Naive thymus-derived CD8-positive, alpha-beta T cell (primary cell): Measurements from ENCODE around the gene LGALS9B. TPM values are rescaled to one million over a fixed set of nuclear protein-coding genes. Genes with fewer than 3 reads are reported as not detected.
"Not testable (repeated sequence)": the region's sequence is repeated elsewhere in the genome, so short reads cannot be mapped to it uniquely, and the experiment has no call there.

Source experiments
- ATAC-seq, 2 donors: fragments of 150-1000 bp; cut with Tn5 transposase in 1 of 2; sonication (Bioruptor Pico), chemical (Tn5 transposase) in 1 of 2; 1 replicate in 1 of 2; 2 replicates in 1 of 2; pipeline ENCODE4 v1.10.0; 2021; ENCODE audit warnings: mild to moderate bottlenecking in 2 of 2, moderate library complexity in 2 of 2
- POLR2A ChIA-PET: fragments of 350-600 bp; sonication (Branson Sonifier 250); formaldehyde crosslinking; loops from one replicate; lab custom pipeline; 2021; ENCODE audit warnings: antibody characterized with exemption; lab: Charles Lee
- DNase-seq, 10 donors: peaks; one replicate each; pipeline versions ENCODE4 v3.0.0 to v3.0.0-alpha.2; 2020 to 2022
- H3K27ac Mint-ChIP-seq, 10 donors: one replicate each; pipeline ENCODE4 v1.8.0; 2020 to 2022; ENCODE audit warnings: mild to moderate bottlenecking in 10 of 10, mixed read lengths in 10 of 10, moderate library complexity in 4 of 10, inconsistent platforms in 1 of 10
- H3K27me3 Mint-ChIP-seq, 5 donors: one replicate each; pipeline ENCODE4 v1.8.0; 2021 to 2022; ENCODE audit warnings: mixed read lengths in 5 of 5
- H3K36me3 Mint-ChIP-seq, 3 donors: one replicate each; pipeline ENCODE4 v1.8.0; 2020 to 2022; ENCODE audit warnings: mixed read lengths in 3 of 3, mild to moderate bottlenecking in 2 of 3, inconsistent platforms in 1 of 3
- H3K4me1 Mint-ChIP-seq, 4 donors: one replicate each; pipeline ENCODE4 v1.8.0; 2021 to 2022; ENCODE audit warnings: mixed read lengths in 4 of 4
- H3K4me3 Mint-ChIP-seq, 10 donors: one replicate each; pipeline ENCODE4 v1.8.0; 2020 to 2022; ENCODE audit warnings: mild to moderate bottlenecking in 10 of 10, mixed read lengths in 10 of 10, moderate library complexity in 6 of 10, inconsistent platforms in 1 of 10
- H3K9me3 Mint-ChIP-seq, 9 donors: one replicate each; pipeline ENCODE4 v1.8.0; 2020 to 2022; ENCODE audit warnings: mixed read lengths in 9 of 9, mild to moderate bottlenecking in 3 of 9, inconsistent platforms in 1 of 9, moderate library complexity in 1 of 9
- polyA plus RNA-seq, 3 donors: library from polyadenylated mRNA; unstranded; fragments of 300-500 nt; fragmentation: Illumina TruSeq; gene quantifications; one replicate each; pipeline ENCODE4 v1.2.3, GENCODE V29; 2021
- total RNA-seq, 8 experiments: library from RNA in 2 of 8; stranded (reverse) in 2 of 8; gene quantifications; one replicate each; pipeline ENCODE4 v1.2.3 and lab custom pipeline; 2021 to 2026

The LGALS9B gene
- total and polyA plus RNA-seq, 5 experiments from 2014 or later, result not detected

DNA sequence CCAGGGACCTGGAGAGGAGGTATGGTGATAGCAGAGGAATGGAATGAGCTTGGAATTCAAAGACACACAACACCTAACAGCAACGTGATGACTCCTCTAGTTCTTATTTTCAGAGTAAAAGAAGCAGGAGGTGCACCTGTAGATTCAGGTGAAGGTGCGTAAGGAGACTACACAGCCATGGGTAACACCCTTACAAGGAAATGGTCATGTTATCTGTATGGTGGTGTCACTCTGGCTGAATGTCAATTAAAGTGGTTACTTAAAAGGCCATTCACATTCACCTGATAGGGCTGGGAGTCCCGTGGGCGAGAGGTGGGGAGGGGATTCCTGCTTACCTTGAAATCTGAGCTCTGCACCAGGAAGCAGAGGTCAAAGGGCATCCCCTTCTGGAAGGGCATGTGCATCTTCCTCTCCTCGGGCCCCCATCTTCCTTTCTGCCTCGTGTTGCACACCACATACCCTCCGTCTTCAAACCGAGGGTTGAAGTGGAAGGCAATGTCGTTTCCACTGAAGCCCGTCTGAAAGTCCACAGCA, 9.4 kb downstream of the LGALS9B start:
- H3K27me3 Mint-ChIP-seq, ATAC-seq, H3K27ac Mint-ChIP-seq, DNase-seq, H3K36me3 Mint-ChIP-seq, H3K4me1 Mint-ChIP-seq, POLR2A ChIA-PET, H3K9me3 Mint-ChIP-seq, H3K4me3 Mint-ChIP-seq: not testable (repeated sequence)

DNA sequence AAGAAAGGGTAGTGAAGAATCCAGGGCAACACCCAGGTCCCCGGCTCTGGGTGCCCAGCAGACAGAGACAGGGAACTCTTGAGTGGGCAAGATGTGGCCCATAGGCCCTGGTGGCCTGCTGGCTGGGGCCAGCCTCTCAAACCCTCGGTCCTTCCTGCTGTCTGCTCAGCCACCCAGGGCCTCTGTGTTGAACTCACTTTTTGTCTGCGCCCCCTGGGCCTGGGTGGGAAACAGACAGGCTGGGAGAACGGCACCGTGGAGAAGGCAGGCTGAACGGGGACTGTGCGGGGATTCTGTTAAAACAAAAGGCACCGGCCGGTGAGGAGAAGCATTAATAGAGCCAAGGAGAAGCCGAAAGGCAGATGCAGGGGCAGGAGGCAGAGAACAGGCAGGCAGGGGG, 12.2 kb downstream of the LGALS9B start:
- POLR2A ChIA-PET, H3K9me3 Mint-ChIP-seq, DNase-seq, H3K27ac Mint-ChIP-seq, H3K4me3 Mint-ChIP-seq, H3K36me3 Mint-ChIP-seq, ATAC-seq, H3K27me3 Mint-ChIP-seq, H3K4me1 Mint-ChIP-seq: not testable (repeated sequence)

DNA sequence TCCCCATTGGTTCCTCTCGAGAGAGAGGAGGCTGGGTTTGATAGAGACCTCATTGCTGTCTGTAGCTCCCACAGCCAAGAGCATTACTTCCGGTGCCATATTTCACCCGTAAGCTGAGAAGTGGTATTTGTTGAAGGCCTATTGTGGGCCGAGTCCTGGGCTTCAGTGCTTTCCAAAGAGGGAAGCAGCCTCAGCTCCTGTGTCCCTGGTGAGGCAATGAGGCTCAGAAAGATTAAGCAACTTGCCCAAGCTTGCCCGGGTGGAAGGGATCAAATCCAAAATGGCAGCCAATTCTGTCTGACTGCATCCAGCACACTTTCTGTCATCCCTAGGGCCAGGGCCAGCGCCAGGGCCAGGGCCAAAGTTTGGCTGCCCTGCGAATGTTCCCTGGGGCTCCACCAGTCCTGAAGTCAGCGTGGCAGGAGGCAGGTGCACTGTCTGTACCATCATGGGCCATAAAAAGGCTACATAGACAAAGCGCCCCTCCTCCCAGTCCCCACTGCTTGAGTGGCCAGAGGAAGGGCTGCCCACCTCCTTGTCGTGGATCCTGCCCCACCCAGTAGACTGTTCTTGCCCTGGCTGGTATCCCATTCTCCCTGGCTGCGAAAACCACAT, 13.4 kb downstream of the LGALS9B start:
- ATAC-seq, H3K36me3 Mint-ChIP-seq, POLR2A ChIA-PET, H3K27me3 Mint-ChIP-seq, H3K9me3 Mint-ChIP-seq, H3K4me3 Mint-ChIP-seq, H3K4me1 Mint-ChIP-seq, DNase-seq: not testable (repeated sequence)
- H3K27ac Mint-ChIP-seq, result peak overlapping the region in 1 of 10 donors; percentile 25

DNA sequence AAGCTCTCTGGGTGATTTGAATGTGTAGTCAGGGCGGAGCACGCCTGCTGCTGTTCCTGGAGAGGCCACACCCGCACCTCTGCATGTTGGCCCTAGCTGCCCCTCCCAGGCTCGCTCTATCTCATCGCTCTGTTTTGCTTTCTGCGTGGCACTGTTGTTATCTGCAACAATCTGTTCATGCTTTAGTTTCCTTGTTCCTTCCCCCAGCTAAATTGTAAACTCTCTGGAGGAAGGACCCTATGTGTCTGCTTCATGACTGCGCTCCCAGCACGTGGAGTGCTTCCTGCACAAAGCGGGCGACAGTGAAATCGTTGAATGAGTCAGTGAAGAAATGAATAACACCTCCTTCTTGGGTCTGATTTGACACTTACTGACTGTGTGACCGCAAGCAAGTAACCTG, 16.5 kb downstream of the LGALS9B start:
- H3K9me3 Mint-ChIP-seq, H3K4me3 Mint-ChIP-seq, H3K4me1 Mint-ChIP-seq, H3K36me3 Mint-ChIP-seq, POLR2A ChIA-PET, H3K27ac Mint-ChIP-seq, DNase-seq, H3K27me3 Mint-ChIP-seq: not testable (repeated sequence)
- peak in 1 of 2 donors; percentile 30 for ATAC-seq

DNA sequence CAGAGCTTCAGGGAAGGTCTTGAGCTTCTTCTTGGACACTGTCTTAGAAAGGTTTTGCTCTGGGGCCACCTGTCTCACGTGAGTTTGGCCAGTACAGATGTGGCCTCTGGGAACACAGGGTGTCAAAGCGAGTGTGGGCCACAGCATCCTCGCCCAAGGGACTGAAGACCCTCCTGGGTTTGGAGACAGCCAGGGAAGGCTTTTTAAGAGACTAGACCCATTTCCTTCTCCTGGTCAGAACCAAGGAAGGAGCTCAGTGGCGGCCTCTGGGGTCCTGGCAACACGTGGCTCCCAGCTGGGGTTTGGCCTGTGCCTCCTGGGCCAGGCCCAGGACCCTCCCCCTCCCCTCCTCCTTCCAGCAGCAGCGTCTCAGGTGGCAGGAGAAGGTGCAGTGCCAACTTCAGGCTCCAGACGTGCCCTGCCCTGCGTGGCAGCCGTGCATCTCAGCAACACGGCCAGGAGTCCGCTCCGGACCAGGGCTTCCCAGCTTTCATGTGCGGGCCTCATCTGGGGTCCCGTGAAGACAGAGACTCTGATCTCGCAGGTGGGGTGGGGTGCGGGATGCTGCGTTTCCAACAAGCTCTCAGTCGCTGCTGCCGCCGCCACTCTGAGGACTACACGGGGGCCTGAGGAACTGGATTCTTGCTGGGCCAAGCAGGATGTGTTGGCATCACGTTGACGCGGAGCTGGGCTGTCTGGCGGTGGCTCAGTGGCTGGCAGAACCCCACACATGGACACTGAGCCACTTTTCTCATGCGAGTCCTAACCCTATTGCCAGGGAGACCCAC, 19.6 kb downstream of the LGALS9B start:
- DNase-seq, H3K27ac Mint-ChIP-seq, H3K9me3 Mint-ChIP-seq, H3K4me3 Mint-ChIP-seq, H3K27me3 Mint-ChIP-seq, POLR2A ChIA-PET, ATAC-seq, H3K4me1 Mint-ChIP-seq, H3K36me3 Mint-ChIP-seq: not testable (repeated sequence)

DNA sequence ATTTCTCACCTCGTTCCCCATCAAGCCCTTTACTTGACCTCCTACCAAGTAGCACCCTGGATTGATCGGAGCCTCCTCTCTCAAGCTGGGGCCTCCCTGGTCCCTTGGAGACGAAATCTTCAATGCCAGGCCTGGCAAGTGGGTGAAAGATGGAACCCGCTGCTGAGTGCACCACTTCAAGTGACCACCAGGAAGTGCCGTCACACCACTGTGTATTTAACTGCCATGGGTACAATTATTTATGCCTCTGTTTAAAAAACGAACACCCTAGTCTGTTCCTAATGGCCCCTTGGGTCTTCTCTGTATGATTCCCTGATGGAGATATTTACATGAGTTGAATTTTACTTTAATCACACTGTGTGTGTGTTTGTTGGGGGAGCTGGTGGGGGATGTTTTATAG, 20.4 kb downstream of the LGALS9B start:
- H3K27me3 Mint-ChIP-seq, POLR2A ChIA-PET, H3K36me3 Mint-ChIP-seq, H3K4me1 Mint-ChIP-seq, H3K4me3 Mint-ChIP-seq, ATAC-seq, H3K9me3 Mint-ChIP-seq: not testable (repeated sequence)
- DNase-seq, result peak in 1 of 10 donors; percentile 4
- H3K27ac Mint-ChIP-seq, result peak overlapping the region in 1 of 10 donors; percentile 3

DNA sequence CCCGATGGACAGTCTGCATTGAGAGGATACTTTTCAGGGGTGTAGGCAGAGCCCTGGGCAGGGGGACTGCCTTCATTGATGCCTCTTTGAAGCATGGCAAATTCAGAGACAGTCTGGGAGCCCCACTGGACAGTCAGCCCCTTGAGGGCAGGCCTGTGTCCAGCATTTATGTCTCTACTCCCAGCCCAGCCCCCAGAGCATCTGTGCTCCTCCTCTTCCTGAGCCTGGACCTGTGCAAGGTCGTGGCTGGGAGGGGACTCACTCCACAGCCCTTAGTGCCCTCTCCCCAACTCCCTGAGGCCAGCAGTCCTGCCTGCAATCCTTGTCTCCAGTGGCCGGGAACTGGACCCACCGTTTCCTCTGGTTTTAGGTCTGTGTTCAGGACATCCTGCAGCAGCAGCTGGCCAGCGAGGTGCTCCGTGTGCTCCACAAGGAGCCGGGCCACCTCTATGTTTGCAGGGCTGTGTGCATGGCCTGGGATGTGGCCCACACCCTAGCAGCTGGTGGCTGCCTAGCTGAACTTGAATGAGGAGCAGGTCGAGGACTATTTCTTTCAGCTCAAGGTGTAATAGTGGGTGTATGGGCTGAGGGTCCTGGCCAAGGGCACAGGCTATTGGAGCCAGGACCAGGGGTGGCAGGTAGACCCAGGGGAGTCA, 22.6 kb downstream of the LGALS9B start:
- H3K27ac Mint-ChIP-seq, ATAC-seq, POLR2A ChIA-PET, H3K27me3 Mint-ChIP-seq, H3K9me3 Mint-ChIP-seq, H3K4me3 Mint-ChIP-seq, DNase-seq, H3K4me1 Mint-ChIP-seq, H3K36me3 Mint-ChIP-seq: not testable (repeated sequence)

DNA sequence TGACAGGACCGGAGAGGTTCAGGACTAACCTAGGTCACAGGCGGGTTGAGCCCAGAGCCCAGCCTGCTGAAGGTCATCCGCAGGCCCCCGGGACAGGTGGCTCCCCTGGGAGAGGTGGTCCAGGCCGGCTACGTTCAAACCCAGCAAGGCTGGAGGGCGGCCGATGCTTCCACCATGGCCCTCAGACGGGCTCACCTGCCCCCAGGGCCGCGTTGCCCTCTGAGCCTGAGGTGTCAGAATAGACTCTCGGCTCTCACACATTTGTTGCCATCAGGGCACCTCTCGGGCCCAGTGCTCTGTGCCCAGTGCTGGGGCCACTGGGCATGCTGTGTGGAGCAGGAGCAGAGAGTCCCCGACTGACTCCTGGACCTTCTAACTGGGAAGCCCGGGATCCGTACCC, 23.2 kb downstream of the LGALS9B start:
- H3K4me3 Mint-ChIP-seq, H3K27me3 Mint-ChIP-seq, H3K9me3 Mint-ChIP-seq, H3K36me3 Mint-ChIP-seq, H3K27ac Mint-ChIP-seq, H3K4me1 Mint-ChIP-seq, ATAC-seq, DNase-seq, POLR2A ChIA-PET: not testable (repeated sequence)

DNA sequence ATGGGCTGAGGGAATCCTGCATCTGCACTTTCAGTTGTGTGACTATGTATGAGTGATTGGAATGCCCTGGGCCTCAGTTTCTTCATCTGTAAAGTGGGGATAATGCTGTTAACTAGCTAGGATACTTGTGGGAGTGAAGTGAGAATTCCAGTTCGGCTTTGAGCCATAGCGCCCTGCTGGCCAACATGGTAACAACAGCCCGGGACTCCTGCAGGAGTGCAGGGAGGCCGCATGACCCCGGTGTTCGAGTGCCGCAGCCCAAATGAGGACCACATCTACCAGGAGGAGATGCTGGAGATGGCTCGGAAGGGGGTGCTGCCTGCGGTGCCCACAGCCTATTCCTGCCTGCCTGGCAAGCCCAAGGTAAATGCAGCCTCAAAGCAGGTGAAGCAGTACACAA, 23.7 kb downstream of the LGALS9B start:
- DNase-seq, H3K4me1 Mint-ChIP-seq, H3K27me3 Mint-ChIP-seq, H3K27ac Mint-ChIP-seq, H3K4me3 Mint-ChIP-seq, H3K9me3 Mint-ChIP-seq, ATAC-seq, POLR2A ChIA-PET, H3K36me3 Mint-ChIP-seq: not testable (repeated sequence)

DNA sequence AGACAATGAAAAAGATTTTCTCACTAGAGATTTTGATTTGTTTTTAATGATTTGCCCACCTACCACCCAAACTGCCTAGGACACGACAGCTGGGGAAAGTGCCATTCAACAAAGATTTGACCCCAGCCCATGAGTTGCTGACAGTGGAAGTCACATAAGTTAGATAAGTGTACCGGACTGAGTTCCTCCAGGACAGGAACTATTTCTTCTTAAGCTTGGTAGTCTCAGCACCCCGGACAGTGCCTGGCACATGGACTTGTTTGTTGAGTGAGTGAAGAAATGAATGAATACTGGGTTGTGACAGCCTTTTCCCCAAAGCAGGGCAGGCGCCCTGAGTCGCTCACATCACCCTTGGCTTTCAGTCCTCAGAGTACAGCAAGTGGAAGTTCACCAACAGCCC, 26.7 kb downstream of the LGALS9B start:
- POLR2A ChIA-PET, H3K27ac Mint-ChIP-seq, H3K27me3 Mint-ChIP-seq, DNase-seq, H3K4me1 Mint-ChIP-seq, H3K4me3 Mint-ChIP-seq, H3K9me3 Mint-ChIP-seq, ATAC-seq, H3K36me3 Mint-ChIP-seq: not testable (repeated sequence)

DNA sequence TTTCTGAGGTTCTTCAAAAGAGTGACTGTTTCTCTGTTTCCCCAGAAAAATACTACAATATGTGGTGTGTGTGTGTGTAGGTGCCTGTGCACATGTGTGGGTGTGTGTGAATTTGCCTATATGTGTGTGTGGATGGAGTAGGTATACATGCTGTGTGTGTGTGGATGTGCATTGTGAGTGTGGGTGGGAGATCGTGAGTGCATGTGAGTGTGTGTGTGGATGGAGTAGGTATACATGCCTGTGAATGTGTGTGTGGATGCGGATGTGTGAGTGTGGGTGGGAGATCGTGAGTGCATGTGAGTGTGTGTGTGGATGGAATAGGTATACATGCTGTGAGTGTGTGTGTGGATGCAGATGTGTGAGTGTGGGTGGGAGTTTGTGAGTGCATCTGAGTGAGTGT, 32.2 kb downstream of the LGALS9B start:
- ATAC-seq, H3K36me3 Mint-ChIP-seq, H3K4me3 Mint-ChIP-seq, DNase-seq, H3K9me3 Mint-ChIP-seq, H3K27ac Mint-ChIP-seq, H3K4me1 Mint-ChIP-seq, POLR2A ChIA-PET, H3K27me3 Mint-ChIP-seq: not testable (repeated sequence)

DNA sequence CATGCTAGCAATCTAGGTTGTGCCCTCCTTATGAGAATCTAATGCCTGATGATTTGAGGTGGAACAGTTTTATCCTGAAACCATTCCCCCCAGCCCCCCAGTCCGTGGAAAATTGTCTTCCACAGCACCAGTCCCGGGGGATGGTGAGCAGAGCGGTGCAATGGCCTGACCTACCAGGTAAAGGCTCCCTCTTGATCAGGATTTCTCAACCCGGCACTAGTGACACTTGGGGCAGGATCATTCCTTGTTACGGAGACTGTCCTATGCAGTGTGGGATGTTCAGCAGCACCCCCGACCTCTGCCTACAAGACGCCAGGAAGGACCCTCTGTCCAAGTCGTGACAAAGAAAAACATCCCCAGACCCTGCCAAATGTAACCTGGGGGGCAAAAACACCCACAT, 34.0 kb downstream of the LGALS9B start:
- H3K4me3 Mint-ChIP-seq, H3K9me3 Mint-ChIP-seq, DNase-seq: not testable (repeated sequence)

DNA sequence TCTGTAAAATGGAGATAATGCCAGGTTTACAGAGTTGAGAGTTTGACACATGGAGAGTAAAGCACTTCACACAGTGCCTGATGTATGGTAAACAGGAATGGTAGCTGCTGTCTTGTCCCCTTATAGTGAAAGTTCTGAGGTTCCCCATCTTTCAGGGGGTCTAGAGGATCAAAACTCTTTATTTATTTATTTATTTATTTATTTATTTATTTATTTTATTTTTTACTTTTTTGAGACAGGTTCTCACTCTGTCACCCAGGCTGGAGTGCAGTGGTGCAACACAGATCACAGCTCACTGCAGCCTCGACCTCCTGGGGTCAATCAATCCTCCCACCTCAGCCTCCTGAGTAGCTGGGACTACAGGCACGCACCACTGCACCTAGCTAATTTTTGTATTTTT, 40.1 kb downstream of the LGALS9B start:
- ATAC-seq, POLR2A ChIA-PET, H3K9me3 Mint-ChIP-seq, H3K4me1 Mint-ChIP-seq, H3K27ac Mint-ChIP-seq, H3K36me3 Mint-ChIP-seq, H3K4me3 Mint-ChIP-seq, H3K27me3 Mint-ChIP-seq, DNase-seq: not testable (repeated sequence)

More for the DNA sequence above, 34.0 kb downstream of the LGALS9B start:
- H3K27ac Mint-ChIP-seq, H3K27me3 Mint-ChIP-seq, ATAC-seq, POLR2A ChIA-PET, H3K4me1 Mint-ChIP-seq, H3K36me3 Mint-ChIP-seq: not testable (repeated sequence)
